ENCODE results near the gene PHLDB3. TPM values are rescaled to one million over a fixed set of nuclear protein-coding genes. Genes with fewer than 3 reads are reported as not detected.

Gene PHLDB3
- polyA plus RNA-seq, 1 of the 3 experiments (the other 2 are of a cell fraction) = 15.6 TPM

DNA sequence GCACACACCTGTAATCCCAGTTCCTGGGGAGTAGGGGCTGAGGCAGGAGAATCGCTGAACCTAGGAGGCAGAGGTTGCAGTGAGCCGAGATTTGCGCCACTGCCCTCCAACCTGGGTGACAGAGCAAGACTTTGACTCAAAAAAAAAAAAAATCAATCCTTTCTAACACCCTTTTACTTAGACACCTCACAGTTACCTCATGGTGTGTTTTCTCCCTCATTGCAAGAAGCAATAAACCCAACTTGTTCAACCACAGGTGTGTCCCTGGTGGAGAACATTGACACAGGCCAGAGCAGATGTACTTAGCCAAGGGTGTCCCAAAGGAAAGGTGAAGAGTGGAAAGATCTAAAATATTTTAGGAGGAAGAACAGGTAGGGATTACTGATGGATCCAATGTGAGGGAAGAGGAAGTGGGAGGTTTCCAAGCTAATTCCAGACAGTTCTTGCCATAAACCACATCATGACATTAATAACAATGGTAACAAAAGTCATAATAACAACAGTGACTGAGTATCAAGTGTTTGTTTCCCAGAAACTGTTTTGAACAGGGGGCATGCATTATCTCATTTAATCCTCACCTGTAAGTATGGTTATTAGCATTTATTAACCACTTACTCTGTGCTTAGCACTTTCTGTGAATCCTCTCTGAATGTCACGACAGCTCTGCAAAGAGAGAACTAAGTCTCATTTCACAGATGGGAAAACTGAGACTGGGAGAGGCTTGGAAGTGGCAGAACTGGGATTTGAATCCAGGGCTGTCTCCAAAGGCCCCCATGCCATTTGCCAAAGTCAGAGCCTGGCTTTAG is 36.0 kb downstream of the PHLDB3 start:
- Histone ChIP-seq H3K9me3 (no peaks in the 10 kb centered on the region), H3K9ac (no peak overlapping the region), H4K20me1 (ENCODE audit: insufficient read depth) (no peaks in the 10 kb centered on the region), H3K27ac (ENCODE audit: low read depth in 2 of 2, low read length in 1 of 2) (no peak overlapping the region), H3K79me2 (ENCODE audit: insufficient read depth) (no peaks in the 10 kb centered on the region), H3K4me3 (ENCODE audit: low read depth in 2 of 2, low read length in 1 of 2) (no peak overlapping the region), H3F3A (replicated peaks; ENCODE audit: insufficient read depth) (peaks cover 4% of the 10 kb centered on the region), H3K4me2 (no peak overlapping the region), H2AFZ (ENCODE audit: low read depth) (no peak overlapping the region), H3K36me3 (replicated peaks in 1 of 2; ENCODE audit: control insufficient read depth in 1 of 2, insufficient read depth in 2 of 2, low read length in 1 of 2) (no peaks in the 10 kb centered on the region), H3K4me1 (ENCODE audit: control insufficient read depth in 1 of 2, insufficient read depth in 2 of 2, low read depth in 1 of 2, low read length in 1 of 2) (peaks cover 0 to 6% of the 10 kb centered on the region in 2 experiments; a peak in 1 of 4 replicates), H3K27me3 (ENCODE audit: insufficient read depth) (no peaks in the 10 kb centered on the region), H3K9me2 (no peaks in the 10 kb centered on the region)
- 93% methylated on average over 4 of the region's 4 CpGs for WGBS (ENCODE audit: low lambda C conversion rate)
- ChIA-PET POLR2A (no interaction called here), CTCF (interaction anchor here (0.9 to 2.5 kb wide), 4 partner anchors 21 to 50 kb away, joined by 3 to 9 read pairs (median 4); partner anchors contain the start of gene PHLDB3)
- DNase-seq = no peak
- no peak for TF ChIP-seq SIN3A (IDR thresholded peaks at IDR 0.05; ENCODE audit: borderline replicate concordance, low read depth, low read length)
- TF ChIP-seq, protein P1, sequence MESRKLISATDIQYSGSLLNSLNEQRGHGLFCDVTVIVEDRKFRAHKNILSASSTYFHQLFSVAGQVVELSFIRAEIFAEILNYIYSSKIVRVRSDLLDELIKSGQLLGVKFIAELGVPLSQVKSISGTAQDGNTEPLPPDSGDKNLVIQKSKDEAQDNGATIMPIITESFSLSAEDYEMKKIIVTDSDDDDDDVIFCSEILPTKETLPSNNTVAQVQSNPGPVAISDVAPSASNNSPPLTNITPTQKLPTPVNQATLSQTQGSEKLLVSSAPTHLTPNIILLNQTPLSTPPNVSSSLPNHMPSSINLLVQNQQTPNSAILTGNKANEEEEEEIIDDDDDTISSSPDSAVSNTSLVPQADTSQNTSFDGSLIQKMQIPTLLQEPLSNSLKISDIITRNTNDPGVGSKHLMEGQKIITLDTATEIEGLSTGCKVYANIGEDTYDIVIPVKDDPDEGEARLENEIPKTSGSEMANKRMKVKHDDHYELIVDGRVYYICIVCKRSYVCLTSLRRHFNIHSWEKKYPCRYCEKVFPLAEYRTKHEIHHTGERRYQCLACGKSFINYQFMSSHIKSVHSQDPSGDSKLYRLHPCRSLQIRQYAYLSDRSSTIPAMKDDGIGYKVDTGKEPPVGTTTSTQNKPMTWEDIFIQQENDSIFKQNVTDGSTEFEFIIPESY (IDR thresholded peaks at IDR 0.05; ENCODE audit: borderline replicate concordance, low read depth) = no peak
- no peak for TF ChIP-seq RXRA (IDR thresholded peaks at IDR 0.05; ENCODE audit: borderline replicate concordance, low read depth)
- TF ChIP-seq REST (IDR thresholded peaks at IDR 0.05; ENCODE audit: low read depth, low read length) = no peak
- TF ChIP-seq, protein P2, sequence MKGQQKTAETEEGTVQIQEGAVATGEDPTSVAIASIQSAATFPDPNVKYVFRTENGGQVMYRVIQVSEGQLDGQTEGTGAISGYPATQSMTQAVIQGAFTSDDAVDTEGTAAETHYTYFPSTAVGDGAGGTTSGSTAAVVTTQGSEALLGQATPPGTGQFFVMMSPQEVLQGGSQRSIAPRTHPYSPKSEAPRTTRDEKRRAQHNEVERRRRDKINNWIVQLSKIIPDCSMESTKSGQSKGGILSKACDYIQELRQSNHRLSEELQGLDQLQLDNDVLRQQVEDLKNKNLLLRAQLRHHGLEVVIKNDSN (IDR thresholded peaks at IDR 0.05; ENCODE audit: borderline replicate concordance, low read depth) = no peak
- TF ChIP-seq SMC3 (IDR thresholded peaks at IDR 0.05; ENCODE audit: low read depth, low read length) = no peak
- TF ChIP-seq NRF1 (IDR thresholded peaks at IDR 0.05; ENCODE audit: low read depth, low read length) = no peak
- no peak for TF ChIP-seq CHD2 (IDR thresholded peaks at IDR 0.05; ENCODE audit: low read length, partially characterized antibody)
- no peak for TF ChIP-seq EP300 (IDR thresholded peaks at IDR 0.05; ENCODE audit: borderline replicate concordance in 1 of 2, low read depth in 1 of 2, low read length in 1 of 2)
- no peak for TF ChIP-seq TCF12 (IDR thresholded peaks at IDR 0.05)
- TF ChIP-seq ELF1 (IDR thresholded peaks at IDR 0.05) = no peak
- no peak for TF ChIP-seq RAD21 (IDR thresholded peaks at IDR 0.05; ENCODE audit: low read length)
- no peak for TF ChIP-seq GATA2 (CRISPR knock-in tag; IDR thresholded peaks at IDR 0.05)
- no peak for TF ChIP-seq JUND (IDR thresholded peaks at IDR 0.05)
- TF ChIP-seq RCOR1 (IDR thresholded peaks at IDR 0.05; ENCODE audit: low read length) = no peak
- TF ChIP-seq EZH2phosphoT487 (IDR thresholded peaks at IDR 0.05; ENCODE audit: borderline replicate concordance, low read depth) = no peak
- no peak for TF ChIP-seq YY1 (IDR thresholded peaks at IDR 0.05; ENCODE audit: low read depth)
- no peak for TF ChIP-seq MAX (IDR thresholded peaks at IDR 0.05; ENCODE audit: low read depth)
- TF ChIP-seq TEAD4 (IDR thresholded peaks at IDR 0.05; ENCODE audit: borderline replicate concordance, insufficient read depth) = no peak
- TF ChIP-seq PBX3 (IDR thresholded peaks at IDR 0.05) = no peak

Measured in SK-N-SH (cell line).